GM18505 (cell line): ENCODE results near the gene OR2A25.

Experiments used
- ATAC-seq: cut with Tn5 transposase; IDR thresholded peaks from one replicate; pipeline ENCODE4 v1.9.1; 2021; ENCODE audit not compliant: unreplicated experiment
- POLR2A ChIP-seq: IDR thresholded peaks from 4 replicates; pipeline ENCODE4 v1.6.1; 2011; ENCODE audit warnings: borderline replicate concordance; ENCODE audit not compliant: insufficient read depth, insufficient read length; ENCODE audit errors: extremely low read depth

The OR2A25 gene

GRCh38 chr7:144069511-144069910 is at the start of gene OR2A25:
Gene OR2A25 (plus strand): TSS chr7:144069811. CDS start chr7:144074220, 4,409 bp downstream.
- ATAC-seq: no peak
- no peak for TF ChIP-seq POLR2A

DNA sequence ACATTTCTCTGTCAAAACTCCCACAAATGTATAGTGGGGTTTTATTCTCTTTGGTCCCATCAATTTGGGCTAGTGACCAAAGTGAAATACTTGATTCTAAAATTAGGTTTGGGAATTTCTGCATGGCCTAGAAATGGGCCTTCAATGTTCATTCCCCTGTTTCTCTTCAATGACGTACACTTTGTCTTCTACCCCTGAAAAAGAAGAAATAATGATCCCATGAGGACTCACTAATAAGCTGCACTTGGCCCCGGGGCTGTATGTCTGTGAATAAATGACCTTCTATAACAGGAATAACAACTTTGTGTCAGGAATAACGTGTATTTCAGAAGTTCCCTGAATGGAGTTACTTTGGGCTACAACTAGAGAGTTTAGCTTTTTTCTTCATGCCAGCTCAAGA is 49.3 kb upstream of the OR2A25 start:
- no peak for TF ChIP-seq POLR2A
- ATAC-seq: no peak

GRCh38 chr7:144022169-144022568 is 47.4 kb upstream of the OR2A25 start:
- TF ChIP-seq POLR2A: no peak
- no peak for ATAC-seq

DNA sequence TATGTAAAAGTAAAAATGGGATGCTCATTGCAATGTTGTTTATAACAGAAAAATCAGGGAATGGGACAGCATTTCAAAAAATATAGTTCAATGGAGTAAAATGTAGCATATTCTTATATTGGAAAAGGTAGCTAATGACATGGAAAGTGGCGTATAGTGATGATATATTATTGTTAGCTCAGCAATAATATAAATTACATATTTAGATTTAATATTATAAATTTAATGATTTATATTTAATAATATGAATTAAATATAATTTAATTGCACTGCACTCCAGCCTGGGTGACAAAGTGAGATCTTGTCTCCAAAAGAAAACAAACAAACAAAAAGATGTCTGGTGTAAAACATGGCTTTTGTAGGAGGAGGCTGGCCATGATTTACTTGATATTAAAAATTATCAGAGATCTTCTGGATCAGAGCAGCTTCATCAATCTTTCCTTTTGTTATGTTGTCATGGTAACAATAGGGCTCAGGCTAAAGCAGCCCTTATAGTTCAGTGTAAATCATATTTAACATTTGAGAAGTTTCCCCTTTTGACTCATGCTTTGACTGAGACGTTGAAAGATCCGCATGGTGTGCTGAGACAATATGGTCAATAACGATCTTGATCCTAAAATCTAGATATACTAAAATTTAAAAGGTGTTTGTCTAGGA is 46.3 kb upstream of the OR2A25 start:
- no peak for TF ChIP-seq POLR2A
- no peak for ATAC-seq

DNA sequence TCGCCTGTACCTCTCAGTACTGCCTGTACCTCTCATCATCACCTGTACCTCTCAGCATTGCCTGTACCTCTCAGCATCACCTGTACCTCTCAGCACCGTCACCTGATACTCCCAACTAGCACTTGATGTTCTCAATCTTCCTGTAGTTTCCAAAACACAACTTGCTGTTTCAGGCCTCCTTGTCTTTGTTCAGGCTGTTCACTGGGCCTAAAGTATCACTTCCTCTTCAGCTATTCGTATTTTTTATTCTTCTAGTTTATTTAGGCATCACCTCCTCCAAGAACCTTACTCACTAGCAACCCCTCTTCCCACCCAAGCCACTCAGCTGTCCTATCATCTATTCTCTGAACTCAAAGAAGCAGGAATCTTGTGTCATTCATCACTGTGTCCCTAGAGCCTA is 45.4 kb upstream of the OR2A25 start:
- ATAC-seq: no peak
- no peak for TF ChIP-seq POLR2A

GRCh38 chr7:144026203-144026883 is 43.3 kb upstream of the OR2A25 start:
- TF ChIP-seq POLR2A: no peak
- ATAC-seq: no peak

- TF ChIP-seq POLR2A: no peak
- no peak for ATAC-seq
Measured at GRCh38 chr7:144027070-144027469, 42.5 kb upstream of the OR2A25 start.

GRCh38 chr7:144027974-144028373 is 41.6 kb upstream of the OR2A25 start:
- ATAC-seq: no peak
- TF ChIP-seq POLR2A: no peak

- ATAC-seq: no peak
- TF ChIP-seq POLR2A: no peak
Measured at GRCh38 chr7:144028547-144028946, 41.1 kb upstream of the OR2A25 start.

DNA sequence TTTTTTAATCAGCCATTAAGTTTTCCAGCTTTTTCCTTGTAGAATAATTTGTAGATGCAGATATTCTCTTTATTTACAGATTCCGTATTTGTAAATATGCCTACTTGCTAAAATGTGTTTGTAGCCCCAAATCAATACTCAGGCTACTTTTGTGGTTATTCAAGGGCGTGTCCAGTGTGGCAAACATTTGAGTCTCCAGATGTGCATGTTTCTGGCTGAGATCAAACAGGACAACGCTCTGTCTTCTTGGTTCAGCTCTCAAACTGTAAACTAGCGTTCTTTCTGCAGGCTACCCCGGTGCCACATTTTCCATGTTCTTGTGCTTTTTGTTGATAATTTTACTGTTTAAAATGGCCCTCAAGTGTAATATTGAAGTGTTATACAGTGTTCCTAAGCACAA is 37.1 kb upstream of the OR2A25 start:
- no peak for ATAC-seq
- TF ChIP-seq POLR2A: no peak

DNA sequence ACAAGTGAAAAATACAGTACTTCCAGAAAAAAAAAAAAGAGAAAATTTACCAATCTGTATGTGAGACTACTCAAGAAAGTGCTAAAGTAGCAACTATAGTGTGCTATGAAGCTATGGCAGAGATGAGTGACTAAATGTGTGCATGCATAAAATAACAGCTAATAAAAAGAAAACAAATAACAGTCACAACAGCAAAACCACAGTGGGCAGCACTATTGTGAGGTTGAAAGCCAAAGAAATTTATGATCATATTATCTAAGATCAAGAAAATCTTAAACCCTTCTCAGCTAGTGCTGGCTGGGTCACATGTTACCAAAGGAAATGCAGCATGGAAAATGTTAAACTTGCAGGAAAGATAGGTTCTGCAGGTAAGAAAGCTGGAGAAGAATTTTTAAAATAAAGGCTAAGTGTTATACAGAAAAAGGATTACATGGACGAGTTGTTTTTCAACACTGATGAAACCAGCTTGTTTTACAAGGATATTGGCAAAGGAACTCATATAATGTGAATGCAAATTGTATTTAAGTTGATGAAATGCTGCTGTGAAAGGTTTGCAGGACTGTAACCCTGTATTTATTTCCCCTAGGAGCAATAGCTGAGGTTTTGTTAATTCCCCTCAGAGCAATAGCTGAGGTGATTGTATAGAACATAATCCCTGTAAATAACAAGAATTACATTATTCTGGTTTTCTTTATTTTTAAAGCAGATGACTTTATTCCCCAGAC is 36.5 kb upstream of the OR2A25 start:
- TF ChIP-seq POLR2A: no peak
- no peak for ATAC-seq

DNA sequence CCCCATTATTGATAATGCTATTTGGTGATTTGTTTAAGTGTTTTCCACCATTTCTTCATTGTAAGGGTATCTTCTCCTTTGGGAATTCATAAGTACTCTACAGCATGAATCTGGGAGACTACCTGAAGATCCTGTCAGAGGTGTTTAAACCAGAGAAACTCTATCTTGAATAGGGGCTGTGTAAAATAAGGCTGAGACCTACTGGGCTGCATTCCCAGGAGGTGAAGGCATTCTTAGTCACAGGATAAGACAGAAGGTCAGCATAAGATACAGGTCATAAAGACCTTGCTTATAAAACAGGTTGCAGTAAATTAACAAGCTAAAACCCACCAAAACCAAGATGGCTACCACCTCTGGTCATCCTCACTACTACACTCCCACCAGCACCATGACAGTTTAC is 34.2 kb upstream of the OR2A25 start:
- ATAC-seq: no peak
- TF ChIP-seq POLR2A: no peak

DNA sequence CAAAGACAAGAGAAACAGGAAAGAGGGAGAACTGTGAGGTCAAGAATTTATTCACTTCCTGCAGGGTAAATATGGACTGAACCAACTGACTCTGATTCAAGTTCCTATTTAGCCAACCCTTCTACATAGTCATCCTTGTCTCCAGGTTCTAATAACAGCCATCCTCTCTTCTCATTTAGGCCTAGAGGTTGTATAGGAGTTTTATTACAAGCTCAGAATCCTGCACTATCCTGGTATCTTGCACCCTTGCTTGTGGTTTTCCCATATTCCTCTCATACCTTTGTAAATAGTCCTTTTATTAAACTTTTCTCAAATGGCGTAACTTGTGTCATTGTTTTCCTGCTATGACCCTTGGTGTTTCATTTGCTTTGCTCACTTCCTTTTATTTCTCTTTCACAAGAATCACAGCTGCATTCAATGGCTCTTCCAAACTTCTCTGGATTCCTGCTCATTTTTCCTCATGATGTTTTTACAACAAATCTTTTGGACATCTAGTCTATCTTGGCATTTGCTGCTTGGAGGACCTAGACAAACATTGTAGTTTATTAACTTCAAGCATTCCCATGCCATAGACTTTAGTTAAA is 33.2 kb upstream of the OR2A25 start:
- TF ChIP-seq POLR2A: no peak
- no peak for ATAC-seq

- TF ChIP-seq POLR2A: no peak
- ATAC-seq: no peak
Measured at GRCh38 chr7:144037414-144038035, 32.1 kb upstream of the OR2A25 start.

- TF ChIP-seq POLR2A: no peak
- ATAC-seq: no peak
Measured at GRCh38 chr7:144038887-144039286, 30.7 kb upstream of the OR2A25 start.
